NOMO-1 treated with dmso at 0.1 percent for 144 hours (cell line): ENCODE data around the gene RAPGEF4.

ENCODE experiments used
- DNase-seq: peaks from one replicate; lab custom pipeline; 2025; ENCODE audit not compliant: unreplicated experiment; lab: John Stamatoyannopoulos, UW

The RAPGEF4 gene

GRCh38 chr2:172928756-172929155 lies 193.1 kb downstream of the RAPGEF4 start:
- no peak for DNase-seq

- DNase-seq, result no peak
These were observed 194.0 kb downstream of the RAPGEF4 start for GRCh38 chr2:172929644-172930043.

- no peak for DNase-seq
These were observed 195.2 kb downstream of the RAPGEF4 start for GRCh38 chr2:172930871-172931255.

- no peak for DNase-seq
These were observed 195.7 kb downstream of the RAPGEF4 start for GRCh38 chr2:172931256-172931894.

GRCh38 chr2:172931918-172932520 lies 196.4 kb downstream of the RAPGEF4 start:
- DNase-seq, result no peak

GRCh38 chr2:172937884-172938712 lies 202.5 kb downstream of the RAPGEF4 start:
- no peak for DNase-seq

GRCh38 chr2:172938713-172939375 lies 203.2 kb downstream of the RAPGEF4 start:
- no peak for DNase-seq

- DNase-seq, result no peak
These were observed 207.9 kb downstream of the RAPGEF4 start for GRCh38 chr2:172943539-172943938.

GRCh38 chr2:172944022-172944793 lies 208.6 kb downstream of the RAPGEF4 start:
- no peak for DNase-seq

- DNase-seq, result no peak
These were observed 209.3 kb downstream of the RAPGEF4 start for GRCh38 chr2:172944794-172945509.

GRCh38 chr2:172945510-172945850 lies 209.8 kb downstream of the RAPGEF4 start:
- no peak for DNase-seq

- DNase-seq, result no peak
These were observed 212.0 kb downstream of the RAPGEF4 start for GRCh38 chr2:172947461-172948153.

GRCh38 chr2:172949522-172949921 lies 213.9 kb downstream of the RAPGEF4 start:
- no peak for DNase-seq

GRCh38 chr2:172950565-172950964 lies 214.9 kb downstream of the RAPGEF4 start:
- no peak for DNase-seq

- DNase-seq, result no peak
These were observed 215.9 kb downstream of the RAPGEF4 start for GRCh38 chr2:172951554-172951953.

GRCh38 chr2:172953411-172953810 lies 217.8 kb downstream of the RAPGEF4 start:
- DNase-seq, result no peak

GRCh38 chr2:172953970-172954852 lies 218.6 kb downstream of the RAPGEF4 start:
- DNase-seq, result no peak

GRCh38 chr2:172955587-172955986 lies 219.9 kb downstream of the RAPGEF4 start:
- DNase-seq, result no peak

GRCh38 chr2:172957734-172958133 lies 222.1 kb downstream of the RAPGEF4 start:
- no peak for DNase-seq
